Measurements from ENCODE around the gene ASTN1. TPM values are rescaled to one million over a fixed set of nuclear protein-coding genes. Genes with fewer than 3 reads are reported as not detected.

The ASTN1 gene
- total RNA-seq, 2 experiments from 2014 or later, result not detected

- intact Hi-C loops (cut with micrococcal nuclease; ENCODE audit: unreplicated experiment), result no loop called here
- H3K36me3 ChIP-seq (ENCODE audit: insufficient read depth, low read length), result no peaks in the 10 kb centered on the region
- H3K79me2 ChIP-seq (ENCODE audit: insufficient read depth, low read depth, low read length), result no peaks in the 10 kb centered on the region
- no TSS peak for BruUV-seq (replicated peaks)
- ChIA-PET POLR2A (no interaction called here), CTCF (ENCODE audit: unreplicated experiment) (no interaction called here)
- H3K4me3 ChIP-seq (ENCODE audit: low read depth, low read length, poor library complexity, severe bottlenecking), result no peak overlapping the region
- H3K27ac ChIP-seq (ENCODE audit: low read depth, low read length, poor library complexity, severe bottlenecking), result no peak overlapping the region
- no peaks in the 10 kb centered on the region for H3K9me2 ChIP-seq (ENCODE audit: insufficient read depth, low read length)
- no peak overlapping the region for H2AFZ ChIP-seq (ENCODE audit: low read length)
- no peak for TF ChIP-seq EZH2phosphoT487 (IDR thresholded peaks at IDR 0.05; ENCODE audit: borderline replicate concordance, low read depth, low read length)
- TF ChIP-seq CTCF (conservative IDR thresholded peaks at IDR 0.05; ENCODE audit: low read length), result no peak
- H3K4me1 ChIP-seq (ENCODE audit: insufficient read depth, low read length, poor library complexity, severe bottlenecking), result no peaks in the 10 kb centered on the region
- H4K20me1 ChIP-seq (ENCODE audit: insufficient read depth, low read length), result no peaks in the 10 kb centered on the region
- H3K4me2 ChIP-seq (ENCODE audit: low read length), result no peak overlapping the region
- no peaks in the 10 kb centered on the region for H3K9me3 ChIP-seq (ENCODE audit: low read length)
- DNase-seq (ENCODE audit: low spot score), result no peak
Observed at GRCh38 chr1:177130451-177130945, 34.0 kb downstream of the ASTN1 start.

GRCh38 chr1:177128665-177129281 lies 35.7 kb downstream of the ASTN1 start:
- ChIA-PET CTCF (ENCODE audit: unreplicated experiment) (no interaction called here), POLR2A (interaction anchor here (0.6 kb wide), 1 partner anchor 29 kb away, joined by 3 read pairs; no protein-coding TSS in a partner anchor)
- TF ChIP-seq CTCF (conservative IDR thresholded peaks at IDR 0.05; ENCODE audit: low read length) (no peak), EZH2phosphoT487 (IDR thresholded peaks at IDR 0.05; ENCODE audit: borderline replicate concordance, low read depth, low read length) (no peak)
- no peaks in the 10 kb centered on the region for H3K79me2 ChIP-seq (ENCODE audit: insufficient read depth, low read depth, low read length)
- intact Hi-C loops (cut with micrococcal nuclease; ENCODE audit: unreplicated experiment), result no loop called here
- H2AFZ ChIP-seq (ENCODE audit: low read length), result no peak overlapping the region
- no peaks in the 10 kb centered on the region for H3K9me3 ChIP-seq (ENCODE audit: low read length)
- H3K27ac ChIP-seq (ENCODE audit: low read depth, low read length, poor library complexity, severe bottlenecking), result no peak overlapping the region
- H3K36me3 ChIP-seq (ENCODE audit: insufficient read depth, low read length), result no peaks in the 10 kb centered on the region
- H4K20me1 ChIP-seq (ENCODE audit: insufficient read depth, low read length), result no peaks in the 10 kb centered on the region
- H3K4me1 ChIP-seq (ENCODE audit: insufficient read depth, low read length, poor library complexity, severe bottlenecking), result no peaks in the 10 kb centered on the region
- no peaks in the 10 kb centered on the region for H3K9me2 ChIP-seq (ENCODE audit: insufficient read depth, low read length)
- H3K4me2 ChIP-seq (ENCODE audit: low read length), result no peak overlapping the region
- no TSS peak for BruUV-seq (replicated peaks)
- no peak for DNase-seq (ENCODE audit: low spot score)
- no peak overlapping the region for H3K4me3 ChIP-seq (ENCODE audit: low read depth, low read length, poor library complexity, severe bottlenecking)

GRCh38 chr1:177126267-177126666 lies 38.2 kb downstream of the ASTN1 start:
- no peaks in the 10 kb centered on the region for H4K20me1 ChIP-seq (ENCODE audit: insufficient read depth, low read length)
- H3K4me1 ChIP-seq (ENCODE audit: insufficient read depth, low read length, poor library complexity, severe bottlenecking), result no peaks in the 10 kb centered on the region
- ChIA-PET CTCF (ENCODE audit: unreplicated experiment) (no interaction called here), POLR2A (no interaction called here)
- H3K9me3 ChIP-seq (ENCODE audit: low read length), result no peaks in the 10 kb centered on the region
- intact Hi-C loops (cut with micrococcal nuclease; ENCODE audit: unreplicated experiment), result no loop called here
- no peak overlapping the region for H3K4me3 ChIP-seq (ENCODE audit: low read depth, low read length, poor library complexity, severe bottlenecking)
- TF ChIP-seq CTCF (conservative IDR thresholded peaks at IDR 0.05; ENCODE audit: low read length) (no peak), EZH2phosphoT487 (IDR thresholded peaks at IDR 0.05; ENCODE audit: borderline replicate concordance, low read depth, low read length) (no peak)
- H3K4me2 ChIP-seq (ENCODE audit: low read length), result no peak overlapping the region
- no peak overlapping the region for H3K27ac ChIP-seq (ENCODE audit: low read depth, low read length, poor library complexity, severe bottlenecking)
- no TSS peak for BruUV-seq (replicated peaks)
- H2AFZ ChIP-seq (ENCODE audit: low read length), result no peak overlapping the region
- H3K79me2 ChIP-seq (ENCODE audit: insufficient read depth, low read depth, low read length), result no peaks in the 10 kb centered on the region
- DNase-seq (ENCODE audit: low spot score), result no peak
- H3K36me3 ChIP-seq (ENCODE audit: insufficient read depth, low read length), result no peaks in the 10 kb centered on the region
- no peaks in the 10 kb centered on the region for H3K9me2 ChIP-seq (ENCODE audit: insufficient read depth, low read length)

Data from OCI-LY7 (cell line).